ACHN (cell line): Measurements from ENCODE around the gene VRK2.

Experiments
- DNase-seq: peaks from one replicate; pipeline ENCODE4 v3.0.0-alpha.2; 2015
- in situ Hi-C: cut with HindIII; loops from 2 replicates; pipeline ENCODE4 v1.10.0; 2017; ENCODE audit warnings: low sequenced_read_pairs, low pct_ligation_motif_present, low pct_unique_long_range_greater_than_20kb

Gene VRK2

DNA sequence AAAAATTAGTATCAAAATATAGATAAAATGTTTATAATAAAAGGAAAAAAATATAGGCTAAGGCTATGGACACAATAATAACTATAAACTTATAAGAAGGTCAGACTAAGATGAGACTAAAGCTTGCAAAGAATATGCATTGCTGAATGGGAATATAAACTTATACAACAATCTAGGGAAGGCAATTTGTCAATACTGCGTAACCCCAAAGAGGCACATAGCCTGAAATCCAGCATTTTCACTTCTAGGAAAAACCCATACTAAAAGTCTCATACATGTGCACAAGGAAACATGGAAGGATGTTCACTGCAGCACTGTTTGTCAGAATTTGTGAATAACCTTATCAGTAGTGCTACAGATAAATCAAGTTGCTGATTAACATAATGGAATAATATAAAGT, 149.1 kb downstream of the VRK2 start:
- no peak for DNase-seq
- in situ Hi-C loops, result no loop called here

DNA sequence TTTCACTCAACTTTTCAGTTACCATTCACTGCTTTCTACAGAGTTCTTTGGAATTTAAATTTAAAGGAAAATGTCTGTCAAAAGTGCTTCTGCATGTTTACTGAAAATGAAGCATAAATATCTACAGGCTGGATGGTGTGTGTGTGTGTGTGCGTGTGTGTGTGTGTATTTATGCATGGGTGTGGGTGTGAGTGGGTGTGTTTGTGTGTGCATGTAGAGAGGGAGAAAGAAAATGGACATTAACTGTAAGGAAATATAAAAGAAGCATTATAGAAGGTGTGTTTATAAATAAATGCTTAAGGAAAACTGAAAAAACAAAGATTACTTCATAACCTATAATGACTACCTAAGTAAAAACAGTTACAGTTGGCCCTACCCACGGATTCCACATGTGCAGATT, 151.3 kb downstream of the VRK2 start:
- in situ Hi-C loops, result no loop called here
- DNase-seq, result no peak

DNA sequence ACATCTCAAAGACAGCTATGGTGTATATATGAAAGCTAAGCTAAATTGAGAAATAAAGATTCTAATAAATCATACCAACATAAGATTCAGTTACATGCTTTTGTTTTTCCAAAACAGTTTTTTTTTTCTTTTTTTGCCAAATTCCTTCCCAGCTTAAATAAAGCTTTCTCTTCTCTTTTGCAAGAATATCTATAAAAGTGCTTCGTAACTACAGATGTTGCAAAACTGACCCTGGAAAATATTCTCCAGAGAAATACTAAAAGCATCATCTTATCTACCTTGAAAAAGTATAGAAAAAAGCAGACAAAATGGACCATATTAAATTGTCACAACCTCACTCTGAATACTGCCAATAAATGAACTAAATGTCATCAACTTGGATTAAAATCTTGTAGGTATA, 155.8 kb downstream of the VRK2 start:
- in situ Hi-C loops, result no loop called here
- no peak for DNase-seq

DNA sequence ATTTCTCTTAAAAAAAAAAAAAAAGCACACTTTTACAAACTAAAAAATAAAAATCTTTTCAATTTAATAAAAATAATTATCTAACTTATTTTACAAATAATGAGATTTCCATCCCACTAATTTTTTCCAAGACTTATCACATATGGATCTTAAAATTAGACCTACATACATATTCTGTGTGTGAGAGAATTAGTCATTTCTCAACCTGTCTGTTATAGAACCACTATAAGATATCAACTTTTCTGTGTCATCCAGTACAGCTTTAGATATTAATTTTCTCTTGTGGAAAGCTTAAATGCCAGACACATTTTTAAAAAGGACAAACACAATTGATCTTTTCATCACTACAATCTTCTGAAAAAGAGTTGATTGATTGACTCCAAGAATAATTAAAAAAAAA, 156.4 kb downstream of the VRK2 start:
- no peak for DNase-seq

DNA sequence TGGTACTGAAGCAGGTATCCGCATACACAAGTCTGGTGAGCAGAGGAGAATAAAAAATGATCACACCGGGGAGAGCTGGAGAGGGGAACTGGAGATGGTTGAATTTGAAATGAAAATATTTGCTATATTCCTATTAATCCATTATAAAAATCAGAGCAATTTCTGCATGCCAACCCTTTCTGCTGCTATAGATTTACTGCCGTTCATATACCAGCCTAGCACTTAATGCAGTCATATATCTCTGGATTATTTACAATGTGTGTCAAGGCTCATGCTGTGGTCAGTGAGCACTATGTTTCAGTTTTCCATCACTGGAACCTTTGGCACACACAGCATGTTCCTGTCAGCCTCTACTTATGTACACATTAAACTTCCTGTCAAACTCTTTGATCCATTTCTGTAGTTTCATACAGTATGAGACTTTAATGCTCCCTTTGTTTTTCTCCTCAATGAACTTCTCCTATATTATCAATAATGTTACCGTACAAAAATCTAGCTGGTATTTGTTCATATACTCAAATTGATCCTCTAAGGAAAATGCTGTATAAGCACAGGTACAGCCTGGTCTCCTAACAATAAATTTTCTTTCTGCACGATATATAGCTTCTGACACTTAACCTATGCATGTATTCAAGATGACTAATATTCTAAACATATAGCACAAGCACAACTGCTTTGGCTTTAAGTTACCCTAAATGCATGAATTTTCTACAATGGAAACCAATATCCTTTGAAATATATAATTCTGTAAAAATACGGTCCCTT, 157.8 kb downstream of the VRK2 start:
- in situ Hi-C loops, result no loop called here
- DNase-seq, result no peak

More for the DNA sequence above, 156.4 kb downstream of the VRK2 start:
- in situ Hi-C loops, result no loop called here

DNA sequence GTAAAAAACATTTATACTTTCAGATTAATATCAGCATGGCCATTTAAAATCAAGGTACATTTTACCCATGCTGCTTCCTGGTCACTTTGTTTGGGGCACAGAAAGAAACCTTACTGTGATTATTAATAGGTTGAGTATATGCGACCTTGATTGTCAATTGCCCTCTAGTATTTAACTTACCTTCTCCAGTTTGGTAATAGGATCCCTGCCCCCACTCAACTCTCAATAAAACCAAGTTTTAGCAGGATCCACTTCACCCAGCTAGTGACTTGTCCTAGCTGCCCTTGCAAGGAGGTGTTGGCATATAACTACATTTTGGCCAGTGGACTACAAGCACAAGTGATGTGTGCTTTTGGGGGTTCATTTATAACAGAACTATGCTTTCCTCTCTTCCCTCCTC, 160.2 kb downstream of the VRK2 start:
- DNase-seq, result no peak
- in situ Hi-C loops, result no loop called here

DNA sequence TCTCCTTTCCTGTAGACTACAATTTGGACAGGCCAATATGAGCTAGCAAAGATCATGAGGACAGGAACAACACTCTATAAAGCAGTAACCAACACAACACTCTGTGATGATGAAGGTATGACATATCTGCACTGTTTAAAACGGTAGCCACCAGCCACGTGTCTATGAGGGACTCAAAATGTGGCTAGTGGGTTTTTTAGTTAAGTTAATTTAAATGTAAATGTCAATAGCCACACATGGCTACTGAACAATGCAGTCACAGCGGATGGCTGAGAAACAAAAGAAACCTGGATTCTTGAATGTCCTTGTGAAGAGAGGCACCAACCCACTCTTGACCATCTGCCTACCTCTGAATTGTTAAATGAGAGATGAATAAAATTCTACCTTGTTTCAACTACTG, 160.6 kb downstream of the VRK2 start:
- in situ Hi-C loops, result no loop called here
- DNase-seq, result no peak
